D721Med (cell line): ENCODE measurements around the gene RAD50.
"Not testable (repeated sequence)": the region's sequence is repeated elsewhere in the genome, so short reads cannot be mapped to it uniquely, and the experiment has no call there.

Source experiments
- DNase-seq: peaks from one replicate; pipeline ENCODE4 v3.0.0; 2011; ENCODE audit warnings: low spot score; ENCODE audit not compliant: insufficient read length
- FAIRE-seq: peaks from 2 replicates; lab custom pipeline; 2011; peaks lifted over from hg19 to GRCh38; lab: Jason Lieb, UNC
- TF ChIP-seq, protein P1 (sequence below): IDR thresholded peaks from 2 replicates; pipeline ENCODE4 v1.5.1; 2012; ENCODE audit warnings: mild to moderate bottlenecking, control low read depth; ENCODE audit not compliant: insufficient read depth; ENCODE audit errors: missing control alignments

The RAD50 gene

DNA sequence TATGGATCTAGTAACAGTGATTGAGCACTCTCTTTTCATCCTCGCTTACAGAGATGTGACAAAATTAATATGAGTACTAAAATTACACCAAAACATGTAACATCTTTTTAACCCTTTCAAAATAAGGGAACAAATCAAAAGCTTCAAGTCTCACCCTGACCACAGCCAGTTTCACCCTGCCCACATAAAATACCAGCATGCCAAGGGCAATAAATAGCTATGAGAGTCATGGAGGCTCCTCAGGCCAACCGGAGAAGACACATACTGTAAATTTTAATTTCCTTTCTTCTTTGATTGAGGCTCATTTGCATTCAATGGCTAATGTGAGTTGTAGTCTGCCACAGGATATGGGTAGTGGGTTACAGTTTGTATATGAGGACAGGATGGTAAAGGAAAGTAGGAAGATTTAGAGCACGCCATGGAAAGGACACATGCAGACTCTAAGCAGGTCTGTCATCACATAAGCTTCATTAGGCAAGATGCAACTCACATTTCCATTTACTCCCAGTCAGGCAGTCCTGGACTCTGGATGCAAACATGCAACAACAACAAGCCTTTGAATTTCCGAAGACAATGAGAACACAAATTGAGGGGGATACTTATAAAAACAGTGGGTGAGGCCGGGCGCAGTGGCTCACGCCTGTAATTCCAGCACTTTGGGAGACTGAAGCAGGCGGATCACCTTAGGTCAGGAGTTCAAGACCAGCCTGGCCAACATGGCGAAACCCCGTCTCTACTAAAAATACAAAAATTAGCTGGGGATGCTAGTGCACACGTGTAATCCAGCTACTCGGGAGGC is 128.3 kb downstream of the RAD50 start:
- TF ChIP-seq, protein P1, sequence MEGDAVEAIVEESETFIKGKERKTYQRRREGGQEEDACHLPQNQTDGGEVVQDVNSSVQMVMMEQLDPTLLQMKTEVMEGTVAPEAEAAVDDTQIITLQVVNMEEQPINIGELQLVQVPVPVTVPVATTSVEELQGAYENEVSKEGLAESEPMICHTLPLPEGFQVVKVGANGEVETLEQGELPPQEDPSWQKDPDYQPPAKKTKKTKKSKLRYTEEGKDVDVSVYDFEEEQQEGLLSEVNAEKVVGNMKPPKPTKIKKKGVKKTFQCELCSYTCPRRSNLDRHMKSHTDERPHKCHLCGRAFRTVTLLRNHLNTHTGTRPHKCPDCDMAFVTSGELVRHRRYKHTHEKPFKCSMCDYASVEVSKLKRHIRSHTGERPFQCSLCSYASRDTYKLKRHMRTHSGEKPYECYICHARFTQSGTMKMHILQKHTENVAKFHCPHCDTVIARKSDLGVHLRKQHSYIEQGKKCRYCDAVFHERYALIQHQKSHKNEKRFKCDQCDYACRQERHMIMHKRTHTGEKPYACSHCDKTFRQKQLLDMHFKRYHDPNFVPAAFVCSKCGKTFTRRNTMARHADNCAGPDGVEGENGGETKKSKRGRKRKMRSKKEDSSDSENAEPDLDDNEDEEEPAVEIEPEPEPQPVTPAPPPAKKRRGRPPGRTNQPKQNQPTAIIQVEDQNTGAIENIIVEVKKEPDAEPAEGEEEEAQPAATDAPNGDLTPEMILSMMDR = no peak
- no peak for FAIRE-seq
- no peak for DNase-seq

DNA sequence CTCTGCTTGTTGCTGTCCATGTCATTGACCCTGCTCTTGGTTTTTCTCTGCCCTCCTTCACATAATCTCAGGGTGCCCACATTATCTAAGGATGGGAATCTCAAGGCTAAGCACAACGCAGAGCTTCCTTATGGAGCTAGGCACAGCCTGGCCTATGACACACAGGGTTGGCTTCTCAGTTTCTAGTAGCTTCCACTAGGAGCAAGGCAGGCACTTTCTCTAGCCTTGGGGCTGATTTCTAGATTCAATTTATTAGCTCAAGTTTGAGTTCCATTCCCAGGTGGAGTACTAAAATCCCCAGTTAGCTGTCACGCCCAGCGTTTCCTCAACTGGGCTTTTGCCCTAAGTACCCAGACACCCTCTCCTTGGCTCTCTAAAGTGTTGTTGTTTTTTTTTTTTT is 129.4 kb downstream of the RAD50 start:
- TF ChIP-seq, protein P1 = no peak
- no peak for DNase-seq
- no peak for FAIRE-seq

DNA sequence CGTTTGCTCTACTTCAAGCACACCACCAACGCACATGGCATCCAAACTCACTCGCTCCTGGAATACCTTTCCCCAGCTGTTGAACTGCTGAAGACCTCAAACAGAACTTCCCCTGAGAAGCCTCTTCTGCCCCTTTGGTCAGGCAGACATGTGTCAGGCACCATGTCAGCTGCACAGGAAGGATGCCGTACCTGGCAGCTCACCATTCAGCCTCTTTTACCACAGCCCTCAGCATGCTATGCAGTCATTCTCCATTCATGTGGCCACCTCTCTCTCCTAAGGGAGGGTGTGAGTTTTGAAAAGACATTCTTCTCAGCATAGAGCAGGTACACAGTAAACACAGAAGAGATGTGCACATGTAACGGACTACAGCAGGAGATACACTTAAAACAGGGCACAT is 131.2 kb downstream of the RAD50 start:
- no peak for FAIRE-seq
- DNase-seq = no peak
- TF ChIP-seq, protein P1 = no peak

DNA sequence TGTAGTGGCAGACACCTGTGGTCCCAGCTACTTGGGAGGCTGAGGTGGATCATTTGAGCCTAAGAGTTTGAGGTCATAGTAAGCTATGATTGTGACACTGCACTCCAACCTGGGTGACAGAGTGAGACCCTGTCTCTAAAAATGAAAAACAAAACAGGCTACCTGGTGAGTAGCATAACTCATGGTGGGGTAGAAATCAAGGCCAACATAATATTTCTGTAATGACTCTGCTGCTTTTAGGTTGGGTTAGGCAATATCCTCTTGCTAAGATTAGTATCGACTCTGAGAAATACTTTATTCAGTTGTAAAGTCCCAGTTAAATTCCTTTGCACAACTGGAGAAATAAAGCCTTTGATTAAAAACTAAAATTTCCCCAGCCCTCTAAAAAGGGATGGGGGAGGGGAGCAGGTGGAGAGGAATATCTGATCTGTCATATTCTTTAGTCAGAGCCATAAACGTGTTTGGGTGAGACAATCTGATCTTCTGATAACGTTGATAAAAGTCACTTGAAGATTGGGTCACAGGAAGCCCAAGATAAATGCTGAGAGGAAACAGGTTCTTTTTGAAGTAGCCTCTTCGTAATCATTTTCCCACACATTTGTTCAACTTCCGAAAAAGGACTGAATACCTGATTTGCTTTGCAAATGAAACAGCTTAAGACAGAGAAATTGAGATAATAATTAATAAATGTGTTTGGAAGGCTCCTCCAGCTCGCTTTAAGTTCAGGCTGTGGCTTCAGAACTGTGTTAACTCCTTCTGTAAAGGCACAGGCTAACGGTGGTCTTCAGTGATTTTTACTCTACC is 132.0 kb downstream of the RAD50 start:
- no peak for DNase-seq

GRCh38 chr5:132689513-132689912 is 132.7 kb downstream of the RAD50 start:
- TF ChIP-seq, protein P1 = no peak
- DNase-seq = no peak
- no peak for FAIRE-seq

More for the DNA sequence above, 132.0 kb downstream of the RAD50 start:
- no peak for FAIRE-seq
- TF ChIP-seq, protein P1 = no peak

DNA sequence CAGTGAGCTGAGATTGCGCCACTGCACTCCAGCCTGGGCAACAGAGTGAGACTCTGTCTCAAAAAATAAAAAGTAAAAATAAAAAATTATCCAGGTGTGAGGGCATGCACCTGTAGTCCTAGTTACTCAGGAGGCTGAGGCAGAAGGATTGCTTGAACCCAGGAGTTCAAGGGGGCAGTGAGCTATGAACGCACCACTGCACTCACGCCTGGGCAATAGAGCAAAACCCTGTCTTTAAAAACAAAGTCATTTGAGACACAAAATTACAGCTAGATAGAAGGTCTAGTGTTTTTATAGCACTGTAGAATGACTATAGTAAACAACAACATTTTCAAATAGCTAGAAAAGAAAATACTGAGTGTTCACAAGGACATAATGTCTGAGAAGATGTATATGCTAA is 133.4 kb downstream of the RAD50 start:
- FAIRE-seq (no peak), DNase-seq (no peak)
- TF ChIP-seq, protein P1 = no peak

DNA sequence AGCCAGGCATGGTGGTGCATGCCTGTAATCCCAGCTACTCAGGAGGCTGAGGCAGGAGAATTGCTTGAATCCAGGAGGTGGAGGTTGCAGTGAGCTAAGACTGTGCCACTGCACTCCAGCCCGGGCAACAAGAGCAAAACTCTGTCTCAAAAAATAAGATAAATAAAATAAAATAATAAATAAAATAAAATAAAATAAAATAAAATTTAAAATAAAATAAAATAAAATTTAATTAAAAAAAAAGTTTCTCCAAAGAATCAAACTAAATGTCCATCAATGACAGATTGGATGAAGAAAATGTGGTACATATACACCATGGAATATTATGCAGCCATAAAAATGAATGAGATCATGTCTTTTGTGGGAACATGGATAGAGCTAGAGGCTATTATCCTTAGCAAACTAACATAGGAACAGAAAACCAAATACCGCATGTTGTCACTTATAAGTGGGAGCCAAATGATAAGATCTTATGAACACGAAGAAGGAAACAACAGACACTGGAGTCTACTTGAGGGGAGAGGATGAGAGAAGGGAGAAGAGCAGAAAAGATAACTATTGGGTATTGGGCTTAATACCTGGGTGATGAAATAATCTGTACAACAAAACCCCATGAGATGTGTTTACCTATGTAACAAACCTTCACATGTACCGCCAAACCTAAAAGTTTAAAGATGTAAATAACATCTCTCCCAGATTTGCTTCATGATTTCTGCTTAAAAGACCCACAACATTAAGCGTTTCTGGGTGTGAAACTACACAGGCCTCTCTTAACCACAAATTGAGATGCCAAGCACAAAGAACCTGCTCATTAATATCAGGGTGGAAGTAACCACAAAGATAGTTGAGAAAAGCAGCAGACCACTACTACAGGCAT is 135.2 kb downstream of the RAD50 start:
- not testable (repeated sequence) for FAIRE-seq, DNase-seq
